ENCODE results near the gene CEBPB. TPM values are rescaled to one million over a fixed set of nuclear protein-coding genes. Genes with fewer than 3 reads are reported as not detected.

The CEBPB gene
- total and polyA plus RNA-seq, 9 donors, result 15.7 to 296 (median 100) TPM

DNA sequence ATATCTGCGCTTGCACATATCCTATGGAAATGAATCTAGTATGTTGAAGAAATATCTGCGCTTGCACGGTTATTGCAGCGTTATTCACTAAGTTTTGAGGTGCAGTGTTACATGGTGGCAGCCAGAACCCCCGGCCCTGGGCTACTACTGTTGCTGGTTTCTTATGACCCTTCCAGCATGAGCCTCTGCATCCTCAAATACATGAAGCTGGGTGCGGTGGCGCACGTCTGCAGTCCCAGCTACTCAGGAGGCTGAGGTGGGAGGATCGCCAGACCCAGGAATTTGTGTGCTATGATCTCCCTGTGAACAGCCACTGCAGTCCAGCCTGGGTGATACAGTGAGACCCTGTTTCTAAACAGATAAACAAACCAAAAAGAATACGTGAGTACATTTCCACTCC, 9.3 kb upstream of the CEBPB start:
- WGBS, 3 donors, result 86 to 90% (median 88%) methylated on average over 10 of the region's 10 CpGs
- Histone ChIP-seq H3K27ac (no peak overlapping the region), H3K4me3 (no peak overlapping the region), H3K9me3 (no peaks in the 10 kb centered on the region), H3K36me3 (no peaks in the 10 kb centered on the region), H3K27me3 (no peaks in the 10 kb centered on the region), H3K4me1 (ENCODE audit: insufficient read depth) (no peaks in the 10 kb centered on the region)
- intact Hi-C loops (cut with DNase I), result loop anchor here in 2 of 4 donors (10.0 kb wide), 2 partner anchors 563 to 1213 kb away; no protein-coding TSS in a partner anchor
- DNase-seq, result no peak
- TF ChIP-seq POLR2A (IDR thresholded peaks at IDR 0.05), result no peak
- no peak for TF ChIP-seq EP300 (IDR thresholded peaks at IDR 0.05)
- TF ChIP-seq, protein P1, sequence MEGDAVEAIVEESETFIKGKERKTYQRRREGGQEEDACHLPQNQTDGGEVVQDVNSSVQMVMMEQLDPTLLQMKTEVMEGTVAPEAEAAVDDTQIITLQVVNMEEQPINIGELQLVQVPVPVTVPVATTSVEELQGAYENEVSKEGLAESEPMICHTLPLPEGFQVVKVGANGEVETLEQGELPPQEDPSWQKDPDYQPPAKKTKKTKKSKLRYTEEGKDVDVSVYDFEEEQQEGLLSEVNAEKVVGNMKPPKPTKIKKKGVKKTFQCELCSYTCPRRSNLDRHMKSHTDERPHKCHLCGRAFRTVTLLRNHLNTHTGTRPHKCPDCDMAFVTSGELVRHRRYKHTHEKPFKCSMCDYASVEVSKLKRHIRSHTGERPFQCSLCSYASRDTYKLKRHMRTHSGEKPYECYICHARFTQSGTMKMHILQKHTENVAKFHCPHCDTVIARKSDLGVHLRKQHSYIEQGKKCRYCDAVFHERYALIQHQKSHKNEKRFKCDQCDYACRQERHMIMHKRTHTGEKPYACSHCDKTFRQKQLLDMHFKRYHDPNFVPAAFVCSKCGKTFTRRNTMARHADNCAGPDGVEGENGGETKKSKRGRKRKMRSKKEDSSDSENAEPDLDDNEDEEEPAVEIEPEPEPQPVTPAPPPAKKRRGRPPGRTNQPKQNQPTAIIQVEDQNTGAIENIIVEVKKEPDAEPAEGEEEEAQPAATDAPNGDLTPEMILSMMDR (IDR thresholded peaks at IDR 0.05), result no peak

DNA sequence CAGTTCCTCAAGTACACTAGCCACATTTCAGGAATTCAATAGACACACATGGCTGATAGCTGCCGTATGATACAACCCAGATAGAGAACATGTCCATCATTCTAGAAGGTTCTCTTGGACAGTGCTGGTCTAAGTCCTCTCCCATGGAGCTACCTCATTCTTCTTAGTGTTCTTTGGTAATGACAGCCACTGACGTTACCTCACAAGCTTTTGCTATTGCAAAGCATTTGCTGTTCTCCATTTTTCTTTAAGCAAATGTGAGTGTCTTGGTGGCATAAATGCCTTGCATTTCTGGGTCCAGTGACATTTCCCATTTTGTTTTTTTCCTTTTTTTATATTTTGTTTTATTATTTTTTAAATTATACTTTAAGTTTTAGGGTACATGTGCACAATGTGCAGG, 8.3 kb upstream of the CEBPB start:
- no peak for TF ChIP-seq EP300 (IDR thresholded peaks at IDR 0.05)
- no peak for TF ChIP-seq POLR2A (IDR thresholded peaks at IDR 0.05)
- TF ChIP-seq, protein P1 (IDR thresholded peaks at IDR 0.05), result no peak
- H3K27ac ChIP-seq, result no peak overlapping the region
- DNase-seq, result no peak
- no peak overlapping the region for H3K4me3 ChIP-seq
- no peaks in the 10 kb centered on the region for H3K27me3 ChIP-seq
- 70 to 83% (median 82%) methylated on average over 2 of the region's 2 CpGs for WGBS, 3 donors
- H3K4me1 ChIP-seq (ENCODE audit: insufficient read depth), result no peaks in the 10 kb centered on the region
- no peaks in the 10 kb centered on the region for H3K9me3 ChIP-seq
- intact Hi-C loops (cut with DNase I), result loop anchor here in 2 of 4 donors (10.0 kb wide), 2 partner anchors 562 to 1212 kb away; no protein-coding TSS in a partner anchor
- H3K36me3 ChIP-seq, result no peaks in the 10 kb centered on the region

DNA sequence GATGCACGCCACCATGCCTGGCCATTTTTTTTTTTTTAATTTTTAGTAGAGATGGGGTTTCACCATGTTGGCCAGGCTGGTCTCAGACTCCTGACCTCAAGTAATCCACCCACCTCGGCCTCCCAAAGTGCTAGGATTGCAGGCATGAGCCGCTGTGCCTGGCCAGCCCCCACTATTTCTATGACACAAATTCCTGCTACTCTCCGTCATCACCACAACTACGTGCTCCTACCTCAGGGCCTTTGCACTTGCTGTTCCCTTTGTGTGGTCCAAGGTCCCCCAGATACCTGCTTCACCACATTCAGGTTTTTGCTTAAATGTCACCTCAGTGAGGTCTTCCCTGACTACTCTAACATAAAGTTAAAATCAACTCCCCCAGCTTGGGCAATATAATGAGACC, 5.2 kb upstream of the CEBPB start:
- intact Hi-C loops (cut with DNase I), result loop anchor here in 3 of 4 donors (5.0 to 10.0 kb wide), 3 partner anchors 392 to 1209 kb away; no protein-coding TSS in a partner anchor
- Histone ChIP-seq H3K27me3 (no peaks in the 10 kb centered on the region), H3K4me3 (no peak overlapping the region), H3K27ac (no peak overlapping the region), H3K36me3 (no peaks in the 10 kb centered on the region), H3K4me1 (ENCODE audit: insufficient read depth) (peaks cover 1% of the 10 kb centered on the region), H3K9me3 (no peaks in the 10 kb centered on the region)
- DNase-seq, result no peak
- TF ChIP-seq POLR2A (IDR thresholded peaks at IDR 0.05) (no peak), EP300 (IDR thresholded peaks at IDR 0.05) (no peak)
- TF ChIP-seq, protein P1 (IDR thresholded peaks at IDR 0.05), result no peak
- WGBS, 3 donors, result 95 to 97% (median 96%) methylated on average over 5 of the region's 5 CpGs

DNA sequence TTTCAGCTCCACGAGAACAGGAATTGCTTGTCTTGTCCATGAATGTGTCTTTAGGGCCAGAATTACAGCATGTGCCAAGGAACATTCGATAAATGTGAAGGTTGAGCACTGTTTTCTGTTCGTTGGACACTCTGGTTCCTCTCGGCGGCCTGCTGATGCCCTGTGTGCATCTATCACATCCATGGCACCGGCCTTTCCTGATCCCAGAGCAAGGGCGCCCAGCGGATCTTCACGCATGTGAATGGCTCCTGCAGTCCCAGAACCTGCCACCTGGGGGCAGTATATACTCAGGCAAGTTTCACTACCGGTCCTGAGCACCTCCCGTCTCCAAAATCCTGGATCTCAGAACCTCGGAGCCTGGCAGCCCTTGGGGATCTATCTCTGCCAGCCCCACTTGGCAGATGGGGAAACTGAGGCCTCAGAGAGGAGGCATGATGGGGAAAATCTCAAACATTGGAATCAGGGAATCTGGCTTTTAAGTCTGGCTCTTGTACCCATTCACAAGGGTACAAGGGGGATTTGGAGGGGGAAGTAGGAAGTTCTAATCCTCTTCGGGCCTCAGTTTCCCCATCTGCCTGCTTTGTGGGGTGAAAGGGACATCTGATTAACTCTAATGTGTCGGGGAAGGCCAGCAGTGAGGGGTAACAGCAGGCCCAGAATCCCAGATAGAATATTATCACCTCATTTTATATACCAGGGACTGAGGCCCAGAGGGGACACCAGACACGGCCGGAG, 4.3 kb upstream of the CEBPB start:
- Histone ChIP-seq H3K9me3 (no peaks in the 10 kb centered on the region), H3K27ac (no peak overlapping the region), H3K4me1 (ENCODE audit: insufficient read depth) (peaks cover 1% of the 10 kb centered on the region), H3K4me3 (no peak overlapping the region), H3K36me3 (no peaks in the 10 kb centered on the region), H3K27me3 (no peaks in the 10 kb centered on the region)
- WGBS, 3 donors, result 17 to 19% (median 18%) methylated on average over 16 of the region's 16 CpGs
- TF ChIP-seq POLR2A (IDR thresholded peaks at IDR 0.05), result peak; percentile 2
- no peak for TF ChIP-seq EP300 (IDR thresholded peaks at IDR 0.05)
- TF ChIP-seq, protein P1 (IDR thresholded peaks at IDR 0.05), result peak; percentile 86 to 98 (median 98)
- DNase-seq, result peak; percentile 90 to 97 (median 96)
- intact Hi-C loops (cut with DNase I), result loop anchor here (2.0 to 10.0 kb wide), 6 partner anchors 274 to 1208 kb away; no protein-coding TSS in a partner anchor
